Dendritic cell treated with granulocyte-macrophage colony-stimulating factor and Interleukin-4, amounts not matched to agents 40 ng/mL and 50 ng/mL, for 4 days (primary cell): ENCODE results near the gene UNC5C.
"Not testable (repeated sequence)": the region's sequence is repeated elsewhere in the genome, so short reads cannot be mapped to it uniquely, and the experiment has no call there.

Source experiments
- H3K27ac Mint-ChIP-seq: one replicate; pipeline ENCODE4 v1.8.0; 2022; ENCODE audit warnings: mild to moderate bottlenecking, mixed read lengths
- H3K27me3 Mint-ChIP-seq: one replicate; pipeline ENCODE4 v1.8.0; 2022; ENCODE audit warnings: mild to moderate bottlenecking, mixed read lengths
- H3K36me3 Mint-ChIP-seq: one replicate; pipeline ENCODE4 v1.8.0; 2022; ENCODE audit warnings: low read depth, mixed read lengths
- H3K4me1 Mint-ChIP-seq: one replicate; pipeline ENCODE4 v1.8.0; 2022; ENCODE audit warnings: low read depth, mixed read lengths
- H3K4me3 Mint-ChIP-seq: one replicate; pipeline ENCODE4 v1.8.0; 2022; ENCODE audit warnings: mild to moderate bottlenecking, moderate library complexity, mixed read lengths
- H3K9me3 Mint-ChIP-seq: one replicate; pipeline ENCODE4 v1.8.0; 2022; ENCODE audit warnings: mixed read lengths
- intact Hi-C: fragments of 100-400 bp; cut with micrococcal nuclease; formaldehyde crosslinking; loops from one replicate; pipeline ENCODE4 v1.15.0; 2022

UNC5C gene

DNA sequence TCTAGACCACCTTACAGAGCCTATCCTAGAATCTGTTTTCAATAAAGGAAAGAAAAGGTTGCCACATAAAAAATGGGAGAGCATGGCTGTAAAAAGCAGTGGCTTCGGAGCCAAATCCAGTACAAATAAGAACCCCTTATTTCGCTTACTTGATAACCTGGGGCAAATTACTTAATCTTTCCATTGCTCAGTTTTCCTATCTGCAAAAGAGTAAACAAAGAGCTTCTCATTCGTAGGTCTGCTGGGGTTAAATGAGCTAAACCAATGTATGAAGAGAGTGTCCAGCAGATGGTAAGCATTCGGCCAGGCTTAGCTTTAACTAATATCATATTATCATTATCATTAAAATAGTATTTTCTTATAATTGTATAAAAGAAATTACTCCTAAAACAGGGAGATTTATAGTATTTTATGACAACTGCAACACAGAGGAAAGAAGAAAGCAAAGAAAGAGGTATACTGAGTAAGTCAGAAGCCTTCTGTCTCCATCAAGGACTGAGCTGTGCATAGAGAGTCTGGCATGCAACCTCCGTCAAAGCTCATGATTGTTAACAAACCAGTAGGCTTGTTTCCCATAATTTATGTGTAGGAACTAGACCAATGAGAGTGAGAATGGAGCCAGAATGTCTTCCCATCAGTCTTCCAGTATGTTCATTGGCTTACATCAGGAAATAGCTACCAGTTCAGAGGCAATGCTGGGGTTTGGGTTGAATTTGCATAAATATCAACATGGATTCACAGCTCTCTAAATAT, 364.9 kb downstream of the UNC5C start:
- Mint-ChIP-seq H3K9me3 (no peaks in the 10 kb centered on the region), H3K27me3 (no peaks in the 10 kb centered on the region), H3K27ac (no peak overlapping the region), H3K4me3 (no peak overlapping the region), H3K36me3 (no peaks in the 10 kb centered on the region), H3K4me1 (no peaks in the 10 kb centered on the region)
- intact Hi-C loops: no loop called here

DNA sequence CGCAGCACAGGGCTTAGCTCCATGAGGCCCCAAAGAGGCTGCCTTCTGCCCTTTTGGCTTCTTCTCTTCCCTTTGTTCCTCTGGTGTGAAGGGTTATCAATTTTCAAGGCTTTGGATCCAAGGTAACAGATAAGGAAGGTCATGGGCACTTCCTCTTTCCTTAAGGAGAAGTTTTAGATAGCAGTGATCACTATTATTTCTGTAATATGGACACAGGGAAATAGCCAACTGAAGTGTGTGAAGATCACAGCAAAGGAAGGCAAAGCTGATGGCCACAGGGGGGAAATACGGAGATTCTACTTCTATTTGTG, 366.8 kb downstream of the UNC5C start:
- H3K27ac Mint-ChIP-seq: no peak overlapping the region
- peaks cover 7% of the 10 kb centered on the region for H3K9me3 Mint-ChIP-seq
- H3K4me3 Mint-ChIP-seq: no peak overlapping the region
- no peaks in the 10 kb centered on the region for H3K27me3 Mint-ChIP-seq
- intact Hi-C loops: no loop called here
- H3K36me3 Mint-ChIP-seq: no peaks in the 10 kb centered on the region
- H3K4me1 Mint-ChIP-seq: no peaks in the 10 kb centered on the region

GRCh38 chr4:95181243-95181995, 367.4 kb downstream of the UNC5C start:
- H3K27ac Mint-ChIP-seq: no peak overlapping the region
- H3K4me1 Mint-ChIP-seq: no peaks in the 10 kb centered on the region
- intact Hi-C loops: no loop called here
- H3K4me3 Mint-ChIP-seq: no peak overlapping the region
- H3K9me3 Mint-ChIP-seq: peaks cover 11% of the 10 kb centered on the region
- H3K36me3 Mint-ChIP-seq: no peaks in the 10 kb centered on the region
- H3K27me3 Mint-ChIP-seq: no peaks in the 10 kb centered on the region

DNA sequence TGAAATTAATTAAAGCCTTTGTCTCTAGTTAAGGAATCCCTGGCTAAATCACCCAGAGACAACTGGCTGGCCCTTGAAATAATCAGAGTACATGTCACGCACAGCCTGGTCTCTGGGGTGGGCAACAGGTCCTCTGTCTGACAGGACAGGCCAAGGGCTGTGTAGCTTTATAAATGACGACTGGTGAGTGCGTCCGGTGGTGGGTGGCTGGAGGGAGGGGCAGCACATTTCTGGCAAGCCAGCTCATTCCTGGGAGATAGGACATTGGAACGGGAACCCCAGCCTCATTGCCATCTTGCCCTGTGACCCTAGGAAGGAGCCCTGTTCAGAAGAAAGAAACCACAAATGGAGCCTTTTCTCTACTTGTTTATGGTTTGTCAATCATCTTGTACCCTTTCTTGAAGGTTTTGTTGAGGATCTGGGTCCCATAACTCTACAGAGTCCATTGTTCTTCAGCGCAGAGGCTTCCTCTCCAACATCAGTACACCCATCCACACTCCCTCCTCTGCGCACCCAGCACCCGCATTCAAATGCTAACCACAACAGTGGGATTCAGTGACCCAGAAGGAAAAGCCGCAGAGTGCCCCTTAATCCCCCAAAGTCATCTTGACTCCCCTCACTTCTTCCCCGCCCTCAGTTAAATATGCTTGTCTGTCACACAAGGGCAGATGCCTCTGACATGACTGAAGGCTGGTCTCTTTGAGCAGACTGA, 368.1 kb downstream of the UNC5C start:
- H3K27ac Mint-ChIP-seq: no peak overlapping the region
- no peak overlapping the region for H3K4me3 Mint-ChIP-seq
- no peaks in the 10 kb centered on the region for H3K27me3 Mint-ChIP-seq
- H3K9me3 Mint-ChIP-seq: peaks cover 11% of the 10 kb centered on the region
- no peaks in the 10 kb centered on the region for H3K36me3 Mint-ChIP-seq
- intact Hi-C loops: no loop called here
- H3K4me1 Mint-ChIP-seq: no peaks in the 10 kb centered on the region

GRCh38 chr4:95178938-95179337, 369.8 kb downstream of the UNC5C start:
- intact Hi-C loops: no loop called here
- Mint-ChIP-seq H3K27ac (no peak overlapping the region), H3K4me1 (no peaks in the 10 kb centered on the region), H3K36me3 (no peaks in the 10 kb centered on the region), H3K4me3 (no peak overlapping the region), H3K9me3 (peaks cover 11% of the 10 kb centered on the region), H3K27me3 (no peaks in the 10 kb centered on the region)

- H3K4me3 Mint-ChIP-seq, H3K36me3 Mint-ChIP-seq, H3K9me3 Mint-ChIP-seq, intact Hi-C loops, H3K27me3 Mint-ChIP-seq, H3K4me1 Mint-ChIP-seq, H3K27ac Mint-ChIP-seq: not testable (repeated sequence)
Observed at GRCh38 chr4:95171377-95171776, 377.4 kb downstream of the UNC5C start.

DNA sequence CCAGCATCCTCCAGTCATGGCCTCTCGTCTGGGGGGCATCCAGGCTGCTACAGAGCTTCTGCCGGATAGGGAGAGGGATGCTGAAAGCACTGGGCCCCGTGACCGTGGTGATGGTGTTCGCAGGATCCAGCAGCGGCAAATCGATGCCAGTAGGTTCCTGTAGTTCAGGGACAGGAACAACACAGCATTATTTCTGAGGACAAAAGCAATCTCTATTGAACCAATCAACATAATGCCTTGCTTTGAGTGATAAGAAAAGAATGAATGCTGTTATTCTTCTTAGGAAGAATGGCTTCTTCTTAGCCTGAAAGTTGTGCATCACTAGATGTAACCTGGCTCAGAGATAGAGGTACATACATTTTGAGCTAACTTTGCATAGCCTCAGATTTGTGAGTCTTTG, 378.6 kb downstream of the UNC5C start:
- Mint-ChIP-seq H3K4me1 (no peaks in the 10 kb centered on the region), H3K4me3 (no peak overlapping the region), H3K36me3 (no peaks in the 10 kb centered on the region), H3K27me3 (no peaks in the 10 kb centered on the region), H3K9me3 (no peaks in the 10 kb centered on the region), H3K27ac (no peak overlapping the region)
- intact Hi-C loops: no loop called here

DNA sequence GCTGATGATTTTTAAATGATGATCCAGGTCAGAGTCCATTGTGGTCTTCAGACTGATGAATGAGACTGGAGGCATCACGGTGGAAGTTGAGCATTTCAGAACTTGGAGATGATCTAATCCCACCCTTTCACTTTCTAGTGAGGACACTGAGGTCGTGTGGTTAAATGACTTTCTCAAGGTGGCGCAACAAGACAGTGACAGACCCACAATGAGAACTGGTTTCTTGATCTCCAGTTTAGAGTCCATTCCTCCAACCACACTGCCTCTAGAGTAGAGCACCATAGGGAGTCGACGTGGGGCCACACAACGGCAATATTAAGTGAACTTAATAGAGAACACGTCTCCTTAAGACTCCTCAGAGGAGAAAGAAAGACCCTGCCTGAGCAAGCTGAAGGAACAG, 381.0 kb downstream of the UNC5C start:
- Mint-ChIP-seq H3K27me3 (no peaks in the 10 kb centered on the region), H3K27ac (no peak overlapping the region), H3K4me3 (no peak overlapping the region), H3K4me1 (no peaks in the 10 kb centered on the region), H3K36me3 (no peaks in the 10 kb centered on the region), H3K9me3 (no peaks in the 10 kb centered on the region)
- intact Hi-C loops: loop anchor here (5.0 to 10.0 kb wide), 2 partner anchors 344 to 867 kb away; no protein-coding TSS in a partner anchor

DNA sequence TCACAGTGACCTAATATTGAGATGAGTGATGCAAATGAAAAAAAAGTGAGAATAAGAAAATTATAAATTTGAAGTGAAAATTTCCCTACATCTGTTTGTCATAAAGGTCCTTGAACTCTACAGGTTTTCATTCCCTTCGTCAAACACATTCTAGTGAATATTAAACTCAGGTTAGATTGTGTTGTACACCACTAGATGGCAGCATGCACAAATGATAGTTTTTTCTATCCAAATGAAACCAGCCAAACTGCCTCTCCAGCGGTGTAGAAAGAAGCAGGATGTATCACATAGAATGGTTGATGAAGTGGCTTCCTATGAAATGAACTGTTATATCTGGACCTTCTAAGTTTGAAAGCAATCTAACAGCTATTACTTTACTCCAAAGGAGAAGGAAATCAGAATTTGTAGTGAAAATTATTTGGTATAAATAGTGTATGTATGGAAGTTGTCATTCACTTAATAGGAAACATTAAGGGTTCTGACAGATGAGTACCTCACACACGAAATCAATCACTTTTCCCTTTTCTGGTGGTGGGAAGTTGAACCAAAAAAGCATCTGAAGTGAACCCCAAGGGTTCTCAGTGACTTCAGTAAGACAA, 382.7 kb downstream of the UNC5C start:
- intact Hi-C loops: loop anchor here (5.0 to 10.0 kb wide), 2 partner anchors 346 to 869 kb away; no protein-coding TSS in a partner anchor
- Mint-ChIP-seq H3K36me3 (no peaks in the 10 kb centered on the region), H3K9me3 (no peaks in the 10 kb centered on the region), H3K27ac (no peak overlapping the region), H3K4me3 (no peak overlapping the region), H3K4me1 (no peaks in the 10 kb centered on the region), H3K27me3 (no peaks in the 10 kb centered on the region)

- no peaks in the 10 kb centered on the region for H3K36me3 Mint-ChIP-seq
- no peak overlapping the region for H3K27ac Mint-ChIP-seq
- no peaks in the 10 kb centered on the region for H3K9me3 Mint-ChIP-seq
- H3K4me3 Mint-ChIP-seq: no peak overlapping the region
- H3K4me1 Mint-ChIP-seq: no peaks in the 10 kb centered on the region
- H3K27me3 Mint-ChIP-seq: no peaks in the 10 kb centered on the region
- intact Hi-C loops: loop anchor here (10.0 kb wide), 1 partner anchor 872 kb away; no protein-coding TSS in a partner anchor
Observed at GRCh38 chr4:95162867-95163266, 385.9 kb downstream of the UNC5C start.

DNA sequence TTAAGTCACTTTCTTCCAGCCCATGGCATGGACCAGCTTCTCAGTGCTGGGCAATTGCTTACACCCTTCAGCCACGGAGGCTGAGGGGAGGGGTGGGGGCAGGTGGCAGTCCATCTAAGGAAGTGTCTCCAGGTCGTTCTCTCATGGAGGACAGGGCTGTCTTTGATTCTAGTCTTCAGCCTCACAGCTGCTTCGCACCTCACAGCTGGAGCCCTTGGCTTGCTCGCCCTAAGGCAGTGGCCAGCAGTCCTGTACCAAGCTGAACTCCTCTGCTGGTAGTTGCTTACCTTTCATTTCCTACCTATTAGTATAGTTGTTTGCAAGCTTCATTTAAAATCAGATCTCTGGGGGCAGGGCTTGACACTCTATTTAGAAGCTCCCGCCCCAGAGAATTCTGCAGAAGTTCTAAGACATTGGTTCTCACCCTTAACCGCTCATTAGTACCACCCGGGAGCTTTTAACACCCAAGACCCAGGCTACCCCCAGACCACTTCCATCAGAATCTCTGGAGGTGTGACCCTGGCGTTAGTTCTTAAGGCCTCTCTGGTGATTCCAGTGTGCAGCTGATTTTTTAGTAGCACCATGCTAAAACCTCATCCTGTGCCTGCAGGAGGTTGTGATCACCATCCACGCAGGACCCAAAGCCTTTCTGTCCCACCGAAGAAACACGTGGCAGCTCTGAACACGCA, 386.8 kb downstream of the UNC5C start:
- no peaks in the 10 kb centered on the region for H3K4me1 Mint-ChIP-seq
- no peaks in the 10 kb centered on the region for H3K9me3 Mint-ChIP-seq
- H3K27me3 Mint-ChIP-seq: no peaks in the 10 kb centered on the region
- no peak overlapping the region for H3K4me3 Mint-ChIP-seq
- no peak overlapping the region for H3K27ac Mint-ChIP-seq
- intact Hi-C loops: loop anchor here (10.0 kb wide), 1 partner anchor 873 kb away; no protein-coding TSS in a partner anchor
- no peaks in the 10 kb centered on the region for H3K36me3 Mint-ChIP-seq

- H3K9me3 Mint-ChIP-seq: no peaks in the 10 kb centered on the region
- no peaks in the 10 kb centered on the region for H3K27me3 Mint-ChIP-seq
- intact Hi-C loops: no loop called here
- H3K4me1 Mint-ChIP-seq: no peaks in the 10 kb centered on the region
- H3K4me3 Mint-ChIP-seq: no peak overlapping the region
- H3K36me3 Mint-ChIP-seq: no peaks in the 10 kb centered on the region
- no peak overlapping the region for H3K27ac Mint-ChIP-seq
Observed at GRCh38 chr4:95159384-95159783, 389.4 kb downstream of the UNC5C start.

DNA sequence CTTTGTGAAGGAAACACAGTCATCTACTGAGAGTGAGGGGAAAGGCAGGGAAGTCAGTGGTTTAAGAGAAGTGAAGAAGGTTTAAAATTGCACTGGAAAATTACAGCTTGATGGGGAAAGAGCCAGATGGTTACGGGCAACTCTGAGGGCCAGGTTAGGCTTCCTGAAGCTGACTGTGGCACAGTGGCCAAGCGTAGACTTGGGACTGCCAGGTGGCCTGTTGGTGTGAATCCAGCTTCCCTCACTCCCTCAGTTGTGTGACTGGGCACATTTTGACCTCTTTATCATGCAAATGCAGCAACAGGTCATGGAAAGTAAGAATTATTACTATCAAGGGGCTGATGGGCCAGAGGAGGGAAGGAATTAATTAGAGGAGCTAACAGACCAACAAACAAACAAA, 390.1 kb downstream of the UNC5C start:
- Mint-ChIP-seq H3K9me3 (no peaks in the 10 kb centered on the region), H3K4me3 (no peak overlapping the region), H3K27me3 (no peaks in the 10 kb centered on the region), H3K36me3 (no peaks in the 10 kb centered on the region), H3K27ac (no peak overlapping the region), H3K4me1 (no peaks in the 10 kb centered on the region)
- intact Hi-C loops: no loop called here
